ENCODE data around the gene MAP7. TPM values are rescaled to one million over a fixed set of nuclear protein-coding genes. Genes with fewer than 3 reads are reported as not detected.
"Not testable (repeated sequence)": the region's sequence is repeated elsewhere in the genome, so short reads cannot be mapped to it uniquely, and the experiment has no call there.

Gene MAP7
- total RNA-seq, 1 donor, result 0.36 TPM

- DNase-seq (ENCODE audit: low read depth), result peak; percentile 40
- H3K4me3 ChIP-seq (ENCODE audit: low read depth, low read length), result no peak overlapping the region
- no peak for TF ChIP-seq CTCF (IDR thresholded peaks at IDR 0.05; ENCODE audit: insufficient read depth, low read length)
Observed at GRCh38 chr6:136408204-136408603, 142.0 kb downstream of the MAP7 start.

- no peak for TF ChIP-seq CTCF (IDR thresholded peaks at IDR 0.05; ENCODE audit: insufficient read depth, low read length)
- H3K4me3 ChIP-seq (ENCODE audit: low read depth, low read length), result no peak overlapping the region
- DNase-seq (ENCODE audit: low read depth), result no peak
Observed at GRCh38 chr6:136405420-136406029, 144.7 kb downstream of the MAP7 start.

- no peak for TF ChIP-seq CTCF (IDR thresholded peaks at IDR 0.05; ENCODE audit: insufficient read depth, low read length)
- DNase-seq (ENCODE audit: low read depth), result no peak
- no peak overlapping the region for H3K4me3 ChIP-seq (ENCODE audit: low read depth, low read length)
Observed at GRCh38 chr6:136404627-136405419, 145.4 kb downstream of the MAP7 start.

GRCh38 chr6:136404007-136404406 lies 146.2 kb downstream of the MAP7 start:
- DNase-seq (ENCODE audit: low read depth), result no peak
- TF ChIP-seq CTCF (IDR thresholded peaks at IDR 0.05; ENCODE audit: insufficient read depth, low read length), result no peak
- H3K4me3 ChIP-seq (ENCODE audit: low read depth, low read length), result no peak overlapping the region

GRCh38 chr6:136403110-136403980 lies 146.9 kb downstream of the MAP7 start:
- H3K4me3 ChIP-seq (ENCODE audit: low read depth, low read length), result no peak overlapping the region
- peak; percentile 88 for DNase-seq (ENCODE audit: low read depth)
- no peak for TF ChIP-seq CTCF (IDR thresholded peaks at IDR 0.05; ENCODE audit: insufficient read depth, low read length)

GRCh38 chr6:136401749-136402148 lies 148.5 kb downstream of the MAP7 start:
- TF ChIP-seq CTCF (IDR thresholded peaks at IDR 0.05; ENCODE audit: insufficient read depth, low read length), result no peak
- H3K4me3 ChIP-seq (ENCODE audit: low read depth, low read length), result no peak overlapping the region
- DNase-seq (ENCODE audit: low read depth), result peak; percentile 34

GRCh38 chr6:136401236-136401635 lies 149.0 kb downstream of the MAP7 start:
- DNase-seq (ENCODE audit: low read depth); H3K4me3 ChIP-seq (ENCODE audit: low read depth, low read length): not testable (repeated sequence)

Data from fibroblast of the aortic adventitia (primary cell).